ENCODE data around the gene PPP1R13B. TPM values are rescaled to one million over a fixed set of nuclear protein-coding genes. Genes with fewer than 3 reads are reported as not detected.

Gene PPP1R13B
- total and polyA plus RNA-seq, 7 donors = 4.7 to 17.9 (median 13.3) TPM

DNA sequence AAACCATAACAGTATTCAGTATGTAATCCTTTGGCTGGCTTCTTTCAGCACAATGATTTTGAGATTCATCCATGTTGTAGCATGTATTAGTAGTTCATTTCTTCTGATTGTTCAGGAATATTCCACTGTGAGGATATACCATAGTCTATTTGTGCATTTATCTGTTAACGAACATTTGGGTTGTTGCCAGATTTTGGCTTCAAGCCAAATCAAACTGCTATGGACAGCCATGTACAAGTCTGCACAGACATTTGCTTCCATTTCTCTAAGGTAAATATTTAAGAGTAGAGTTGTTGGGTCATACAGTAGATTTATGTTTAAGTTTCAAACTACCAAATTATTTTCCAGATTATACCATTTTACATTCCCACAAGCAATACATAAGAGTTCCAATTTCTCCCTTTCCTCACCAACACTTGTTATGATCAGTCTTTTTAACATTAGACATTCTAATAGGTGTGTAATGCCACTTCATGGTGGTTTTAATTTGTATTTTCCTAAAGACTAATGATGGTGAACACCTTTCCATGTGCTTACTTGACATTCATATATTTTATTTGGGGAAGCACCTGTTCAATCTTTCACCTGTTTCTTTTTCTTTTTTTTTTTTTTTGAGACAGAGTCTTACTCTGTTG is 75.2 kb downstream of the PPP1R13B start:
- no peaks in the 10 kb centered on the region for H3K27me3 ChIP-seq (ENCODE audit: insufficient read depth in 3 of 3, low read length in 2 of 3)
- H3K4me1 ChIP-seq = no peaks in the 10 kb centered on the region
- H3K4me3 ChIP-seq = no peak overlapping the region
- H3K27ac ChIP-seq = no peak overlapping the region
- WGBS, 3 donors = 66 to 68% (median 66%) methylated on average over 1 of the region's 1 CpG
- TF ChIP-seq, protein P1, sequence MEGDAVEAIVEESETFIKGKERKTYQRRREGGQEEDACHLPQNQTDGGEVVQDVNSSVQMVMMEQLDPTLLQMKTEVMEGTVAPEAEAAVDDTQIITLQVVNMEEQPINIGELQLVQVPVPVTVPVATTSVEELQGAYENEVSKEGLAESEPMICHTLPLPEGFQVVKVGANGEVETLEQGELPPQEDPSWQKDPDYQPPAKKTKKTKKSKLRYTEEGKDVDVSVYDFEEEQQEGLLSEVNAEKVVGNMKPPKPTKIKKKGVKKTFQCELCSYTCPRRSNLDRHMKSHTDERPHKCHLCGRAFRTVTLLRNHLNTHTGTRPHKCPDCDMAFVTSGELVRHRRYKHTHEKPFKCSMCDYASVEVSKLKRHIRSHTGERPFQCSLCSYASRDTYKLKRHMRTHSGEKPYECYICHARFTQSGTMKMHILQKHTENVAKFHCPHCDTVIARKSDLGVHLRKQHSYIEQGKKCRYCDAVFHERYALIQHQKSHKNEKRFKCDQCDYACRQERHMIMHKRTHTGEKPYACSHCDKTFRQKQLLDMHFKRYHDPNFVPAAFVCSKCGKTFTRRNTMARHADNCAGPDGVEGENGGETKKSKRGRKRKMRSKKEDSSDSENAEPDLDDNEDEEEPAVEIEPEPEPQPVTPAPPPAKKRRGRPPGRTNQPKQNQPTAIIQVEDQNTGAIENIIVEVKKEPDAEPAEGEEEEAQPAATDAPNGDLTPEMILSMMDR (IDR thresholded peaks at IDR 0.05) = no peak
- DNase-seq (no peak), ATAC-seq (no peak)
- intact Hi-C loops (cut with DNase I) = no loop called here
- H3K36me3 ChIP-seq (ENCODE audit: insufficient read depth in 1 of 2, low read depth in 1 of 2) = peaks cover 0 to 9% of the 10 kb centered on the region in 2 donors
- H3K9me3 ChIP-seq = no peaks in the 10 kb centered on the region

DNA sequence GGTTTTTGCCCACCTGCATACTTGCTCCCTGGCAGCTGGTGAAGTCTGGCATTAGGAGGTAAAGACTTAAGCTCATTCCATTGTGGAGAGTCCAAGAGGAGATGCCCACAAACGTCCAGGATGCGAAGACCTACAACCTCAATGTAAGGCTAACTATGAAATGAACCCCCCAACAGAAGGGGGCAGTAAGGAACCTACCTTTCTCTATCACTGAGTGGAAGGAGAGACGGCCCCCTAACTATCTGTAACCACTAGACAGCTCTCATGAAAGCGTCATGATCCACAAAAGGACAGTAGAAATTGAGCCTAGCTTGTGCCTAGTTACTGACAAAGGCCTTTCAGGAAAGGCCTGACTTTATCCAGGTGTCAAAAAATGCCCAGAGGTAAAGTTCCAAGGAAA is 76.5 kb downstream of the PPP1R13B start:
- TF ChIP-seq, protein P1 (IDR thresholded peaks at IDR 0.05) = no peak
- Histone ChIP-seq H3K36me3 (ENCODE audit: insufficient read depth in 1 of 2, low read depth in 1 of 2) (peaks cover 0 to 9% of the 10 kb centered on the region in 2 donors), H3K27ac (no peak overlapping the region), H3K4me3 (no peak overlapping the region), H3K27me3 (ENCODE audit: insufficient read depth in 3 of 3, low read length in 2 of 3) (no peaks in the 10 kb centered on the region), H3K4me1 (no peaks in the 10 kb centered on the region), H3K9me3 (no peaks in the 10 kb centered on the region)
- intact Hi-C loops (cut with DNase I) = no loop called here
- ATAC-seq = no peak
- 75 to 78% (median 78%) methylated on average over 4 of the region's 4 CpGs for WGBS, 3 donors
- no peak for DNase-seq

DNA sequence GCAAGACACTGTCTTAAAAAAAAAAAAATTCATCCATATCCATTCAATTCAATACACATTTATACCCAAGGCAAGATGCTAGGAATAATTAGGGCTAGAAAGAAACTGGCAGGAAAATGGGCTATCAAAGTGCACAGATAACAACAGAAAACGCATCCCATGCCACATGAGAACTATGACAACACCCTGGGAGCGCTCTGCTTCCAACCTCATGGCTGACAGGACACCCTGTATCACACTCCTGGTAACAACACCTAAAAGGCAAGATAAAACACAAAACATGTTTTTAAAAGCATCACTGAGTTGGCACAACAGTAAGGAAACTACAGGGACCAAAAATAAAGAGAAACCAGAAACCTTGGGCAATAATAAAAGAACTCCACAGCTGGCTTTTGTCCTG is 76.9 kb downstream of the PPP1R13B start:
- intact Hi-C loops (cut with DNase I) = no loop called here
- TF ChIP-seq, protein P1 (IDR thresholded peaks at IDR 0.05) = no peak
- DNase-seq (no peak), ATAC-seq (no peak)
- WGBS, 3 donors = 92 to 98% (median 96%) methylated on average over 2 of the region's 2 CpGs
- Histone ChIP-seq H3K4me1 (no peaks in the 10 kb centered on the region), H3K36me3 (ENCODE audit: insufficient read depth in 1 of 2, low read depth in 1 of 2) (peaks cover 0 to 7% of the 10 kb centered on the region in 2 donors), H3K4me3 (no peak overlapping the region), H3K27me3 (ENCODE audit: insufficient read depth in 3 of 3, low read length in 2 of 3) (no peaks in the 10 kb centered on the region), H3K9me3 (no peaks in the 10 kb centered on the region), H3K27ac (no peak overlapping the region)

DNA sequence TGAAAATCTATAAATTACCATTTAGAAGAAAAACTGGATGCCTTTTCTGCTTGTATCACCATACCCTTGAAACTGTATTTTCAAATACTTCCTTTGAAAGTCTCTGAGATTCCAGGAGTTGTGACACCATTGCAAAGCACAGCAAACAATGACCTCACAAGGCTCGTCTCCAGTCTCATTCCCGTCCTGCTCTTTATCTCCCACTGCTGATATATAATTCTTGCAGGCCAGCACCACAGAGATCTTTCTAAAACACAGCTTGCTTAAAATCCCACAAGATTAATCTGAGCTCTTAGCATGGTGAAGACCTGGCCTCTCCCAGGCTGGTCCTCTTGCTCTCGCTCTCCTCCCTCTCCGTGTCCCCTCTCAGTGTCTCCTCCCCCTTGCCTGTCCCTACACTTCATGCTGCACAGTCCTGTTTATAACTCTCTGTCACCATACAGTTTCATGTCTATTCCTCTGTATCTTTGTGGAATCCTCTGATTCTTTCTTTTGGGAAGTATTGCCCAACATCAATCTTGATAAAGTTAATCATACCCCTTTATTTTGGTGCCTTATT is 80.0 kb downstream of the PPP1R13B start:
- Histone ChIP-seq H3K4me3 (no peak overlapping the region), H3K27me3 (ENCODE audit: insufficient read depth in 3 of 3, low read length in 2 of 3) (no peaks in the 10 kb centered on the region), H3K9me3 (no peaks in the 10 kb centered on the region), H3K4me1 (no peaks in the 10 kb centered on the region), H3K36me3 (ENCODE audit: insufficient read depth in 1 of 2, low read depth in 1 of 2) (peaks cover 0 to 10% of the 10 kb centered on the region in 2 donors), H3K27ac (no peak overlapping the region)
- ATAC-seq (no peak), DNase-seq (no peak)
- WGBS, 3 donors = 83 to 89% (median 87%) methylated on average over 4 of the region's 4 CpGs
- TF ChIP-seq, protein P1 (IDR thresholded peaks at IDR 0.05) = no peak
- intact Hi-C loops (cut with DNase I) = no loop called here

DNA sequence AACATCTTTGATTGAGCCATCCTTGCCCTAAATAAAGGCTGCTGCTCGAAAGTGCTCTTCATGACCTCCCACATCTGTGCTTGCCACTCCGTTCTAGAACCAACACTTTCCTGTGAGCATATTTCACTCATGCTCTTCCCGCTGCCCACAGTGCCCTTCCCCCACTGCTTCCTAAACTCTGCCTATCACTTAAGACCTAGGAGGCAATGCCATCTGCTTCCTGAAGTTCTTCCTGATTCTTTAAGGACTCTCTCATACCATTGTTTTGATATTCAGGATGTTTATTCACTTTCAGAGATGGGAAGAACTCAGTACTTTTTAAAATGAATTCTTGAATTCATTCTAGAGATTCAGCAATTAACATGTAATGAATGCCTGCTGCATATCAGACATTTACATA is 81.8 kb downstream of the PPP1R13B start:
- DNase-seq = no peak

More for the DNA sequence above, 81.8 kb downstream of the PPP1R13B start:
- no peak overlapping the region for H3K27ac ChIP-seq
- 68 to 77% (median 71%) methylated on average over 3 of the region's 3 CpGs for WGBS, 3 donors
- ATAC-seq = no peak
- no peaks in the 10 kb centered on the region for H3K27me3 ChIP-seq (ENCODE audit: insufficient read depth in 3 of 3, low read length in 2 of 3)
- H3K4me3 ChIP-seq = no peak overlapping the region
- TF ChIP-seq, protein P1 (IDR thresholded peaks at IDR 0.05) = no peak
- no peaks in the 10 kb centered on the region for H3K4me1 ChIP-seq
- intact Hi-C loops (cut with DNase I) = no loop called here
- H3K36me3 ChIP-seq (ENCODE audit: insufficient read depth in 1 of 2, low read depth in 1 of 2) = peaks cover 0 to 10% of the 10 kb centered on the region in 2 donors
- no peaks in the 10 kb centered on the region for H3K9me3 ChIP-seq
